K562 (cell line): ENCODE results near the gene CRYBA1. TPM values are rescaled to one million over a fixed set of nuclear protein-coding genes. Genes with fewer than 3 reads are reported as not detected.

ENCODE experiments used
- ATAC-seq: fragments of 200-7000 bp; cut with Tn5 transposase; 3 replicates; pipeline ENCODE4 v1.9.1; 2020; ENCODE audit warnings: moderate library complexity
- BruUV-seq: library from RNA; stranded (reverse); fragments of 400-500 nt; replicated peaks from 2 replicates; lab custom pipeline; 2021; lab: Mats Ljungman, UMichigan
- CTCF ChIA-PET: fragments of 300-600 bp; formaldehyde crosslinking; extraction: SDS; loops from one replicate; lab custom pipeline; 2021; ENCODE audit warnings: low intra/inter-chr PET ratio; lab: Yijun Ruan, JAX
- POLR2A ChIA-PET: fragments of 300-600, 350-650 bp; sonication (Branson Sonifier 250); formaldehyde crosslinking; extraction: SDS; loops from one replicate; lab custom pipeline; 2021; ENCODE audit warnings: antibody characterized with exemption, inconsistent platforms; lab: Yijun Ruan, JAX
- DNase-seq, 4 experiments: peaks; one replicate each; pipeline versions ENCODE4 v3.0.0 to v3.0.0-alpha.2; 2011 to 2018; ENCODE audit warnings: low spot score in 3 of 4, mixed read lengths in 3 of 4; ENCODE audit errors: extremely low read depth in 1 of 4
- FAIRE-seq: peaks from 2 replicates; lab custom pipeline; 2011; peaks lifted over from hg19 to GRCh38; lab: Jason Lieb, UNC
- H2AFZ ChIP-seq: 2 replicates; pipeline ENCODE4 v1.6.0; 2011; ENCODE audit warnings: low read depth, low read length, control low read depth, inconsistent platforms
- H3K27ac ChIP-seq: fragments of 200-600 bp; 3 replicates; pipeline ENCODE4 v1.8.0; 2011; ENCODE audit warnings: low read depth, mild to moderate bottlenecking, control low read depth, inconsistent platforms, low read length, moderate library complexity, mixed read lengths; ENCODE audit errors: extremely low read depth
- H3K27me3 ChIP-seq, 2 experiments: fragments of 300-600 bp in 1 of 2; 2 replicates in 1 of 2; 3 replicates in 1 of 2; pipeline versions ENCODE4 v1.6.0 to v1.8.0; 2011; ENCODE audit warnings: inconsistent platforms in 2 of 2, low read length in 2 of 2, mild to moderate bottlenecking in 1 of 2, mixed read lengths in 1 of 2, moderate library complexity in 1 of 2; ENCODE audit not compliant: control insufficient read depth in 2 of 2, insufficient read depth in 2 of 2
- H3K36me3 ChIP-seq: fragments of 300-600 bp; 3 replicates; pipeline ENCODE4 v1.8.0; 2011; ENCODE audit warnings: mild to moderate bottlenecking, low read length, inconsistent platforms; ENCODE audit not compliant: control insufficient read depth, insufficient read depth
- H3K4me1 ChIP-seq, 2 experiments: fragments of 200-600 bp in 1 of 2; replicated peaks in 1 of 2; 2 replicates in 1 of 2; 3 replicates in 1 of 2; pipeline versions ENCODE4 v1.5.1 to v1.8.0; 2011; ENCODE audit warnings: inconsistent platforms in 2 of 2, low read length in 2 of 2, mild to moderate bottlenecking in 1 of 2, mixed read lengths in 1 of 2, moderate library complexity in 1 of 2; ENCODE audit not compliant: control insufficient read depth in 2 of 2, insufficient read depth in 2 of 2
- H3K4me2 ChIP-seq: 2 replicates; pipeline ENCODE4 v1.6.1; 2011; ENCODE audit warnings: low read length, control low read depth, inconsistent platforms, mixed read lengths; ENCODE audit not compliant: insufficient read depth
- H3K4me3 ChIP-seq: fragments of 200-600 bp; sonication (generic), shearing (Covaris generic); 2 replicates; pipeline ENCODE4 v1.5.1; 2016; ENCODE audit warnings: control low read depth, inconsistent platforms
- H3K79me2 ChIP-seq: fragments of 200-600 bp; 3 replicates; pipeline ENCODE4 v1.8.0; 2011; ENCODE audit warnings: low read length, inconsistent platforms; ENCODE audit not compliant: control insufficient read depth, insufficient read depth
- H3K9ac ChIP-seq, 2 experiments: 2 replicates each; pipeline versions ENCODE4 v1.6.0 to v1.6.1; 2011; ENCODE audit warnings: low read depth in 2 of 2, low read length in 2 of 2, control low read depth in 1 of 2, inconsistent platforms in 1 of 2, mild to moderate bottlenecking in 1 of 2, mixed read lengths in 1 of 2; ENCODE audit not compliant: insufficient read depth in 1 of 2
- H3K9me1 ChIP-seq: one replicate; pipeline ENCODE4 v1.6.0; 2011; ENCODE audit warnings: inconsistent platforms, mild to moderate bottlenecking, low read length, moderate library complexity; ENCODE audit not compliant: control insufficient read depth, insufficient read depth
- H3K9me3 ChIP-seq: replicated peaks from 2 replicates; pipeline ENCODE4 v1.5.1; 2011; ENCODE audit warnings: low read depth, low read length, inconsistent platforms; ENCODE audit not compliant: control insufficient read depth, insufficient read depth
- H4K20me1 ChIP-seq: replicated peaks from 2 replicates; pipeline ENCODE4 v1.6.1; 2011; ENCODE audit warnings: low read length, inconsistent platforms, mixed read lengths; ENCODE audit not compliant: control insufficient read depth, insufficient read depth
- CHD2 ChIP-seq: IDR thresholded peaks from 2 replicates; pipeline ENCODE4 v1.6.1; 2011; ENCODE audit warnings: low read depth, low read length
- CTBP1 ChIP-seq: fragments of 450-650 bp; IDR thresholded peaks from 2 replicates; pipeline ENCODE4 v1.6.1; 2016; ENCODE audit warnings: borderline replicate concordance
- ESRRA ChIP-seq: fragments of 450-650 bp; IDR thresholded peaks from 2 replicates; pipeline ENCODE4 v1.6.1; 2014; ENCODE audit warnings: low read depth, mild to moderate bottlenecking, moderate library complexity, borderline replicate concordance
- MCM7 ChIP-seq, 2 experiments: fragments of 450-650 bp; IDR thresholded peaks; 2 replicates each; pipeline ENCODE4 v1.6.1; 2016 to 2018
- NFE2 ChIP-seq: IDR thresholded peaks from 2 replicates; pipeline ENCODE4 v1.6.1; 2014; ENCODE audit warnings: antibody characterized with exemption, low read depth
- PHB ChIP-seq: fragments of 250-450 bp; sonication (Bioruptor Pico); IDR thresholded peaks from 2 replicates; pipeline ENCODE4 v1.5.0; 2021
- POLR3G ChIP-seq: IDR thresholded peaks from 2 replicates; pipeline ENCODE4 v1.6.1; 2011; ENCODE audit not compliant: insufficient read length, insufficient replicate concordance; ENCODE audit errors: extremely low read depth
- PTBP1 ChIP-seq: fragments of 200-400 bp; formaldehyde crosslinking; IDR thresholded peaks from 2 replicates; pipeline ENCODE4 v1.6.1; 2017; ENCODE audit warnings: low read depth, low read length
- ZNF354B ChIP-seq: fragments of 250-450 bp; sonication (Bioruptor Pico); IDR thresholded peaks from 2 replicates; pipeline ENCODE4 v1.4.0; 2020
- ZNF830 ChIP-seq: fragments of 250-450 bp; sonication (Bioruptor Pico); IDR thresholded peaks from 2 replicates; pipeline ENCODE4 v1.5.0; 2021; ENCODE audit warnings: mild to moderate bottlenecking
- WGBS: fragments of 100-300 bp; shearing (Covaris generic); methylation state at CpG from one replicate; pipeline ENCODE4 v1.1.6; 2016; ENCODE audit warnings: low coverage, mixed read lengths; ENCODE audit not compliant: insufficient coverage; ENCODE audit errors: missing lambda C conversion rate; 5-methylcytosine and 5-hydroxymethylcytosine counted together
- in situ Hi-C: fragments of 300-500 bp; cut with MboI; formaldehyde crosslinking; loops from 4 replicates; pipeline ENCODE4 v1.15.0; 2018; ENCODE audit warnings: inconsistent platforms, mixed read lengths
- intact Hi-C: fragments of 100-400 bp; cut with micrococcal nuclease; formaldehyde crosslinking; loops from 2 replicates; pipeline ENCODE4 v1.14.2; 2022
- polyA plus RNA-seq, 8 experiments: library from polyadenylated mRNA; depleted of rRNA in 4 of 8; stranded (reverse) in 5 of 8; unstranded in 3 of 8; fragments of >200 nt; fragmentation: Nextera tagmentation in 2 of 8; fragmentation: Illumina TruSeq in 1 of 8; extraction: Ambion mirVana in 2 of 8; extraction: Trizol in 1 of 8; gene quantifications; 2 replicates each; pipeline versions ENCODE4 v1.2.1 to v1.2.3, GENCODE V29; 2011 to 2014; ENCODE audit warnings: inconsistent platforms in 1 of 8, missing spikeins in 1 of 8
- total RNA-seq, 7 experiments: library from RNA; depleted of rRNA in 6 of 7; stranded (reverse); fragments of >200 nt in 6 of 7; fragmentation: Illumina TruSeq in 2 of 7; extraction: Trizol in 2 of 7; gene quantifications; 2 replicates each; pipeline versions ENCODE4 v1.2.1 to v1.2.3, GENCODE V29; 2011 to 2021; ENCODE audit warnings: low replicate concordance in 1 of 7
- TF ChIP-seq, protein P1 (sequence below): fragments of 450-650 bp; IDR thresholded peaks from 2 replicates; pipeline ENCODE4 v1.6.1; 2018; ENCODE audit not compliant: partially characterized antibody
- TF ChIP-seq, protein P2 (sequence below): fragments of 250-450 bp; sonication (Bioruptor Pico); IDR thresholded peaks from 2 replicates; pipeline ENCODE4 v1.8.0; 2022; ENCODE audit warnings: inconsistent platforms
- TF ChIP-seq, protein P3 (sequence below): fragments of 150-350 bp; IDR thresholded peaks from 2 replicates; pipeline ENCODE4 v1.6.1; 2014; ENCODE audit warnings: low read depth, mild to moderate bottlenecking, low read length, borderline replicate concordance
- TF ChIP-seq, protein P4 (sequence below): fragments of 450-650 bp; formaldehyde crosslinking; conservative IDR thresholded peaks from 2 replicates; pipeline ENCODE4 v1.4.0; 2022; ENCODE audit warnings: mild to moderate bottlenecking, missing genetic modification characterization

The CRYBA1 gene
- total and polyA plus RNA-seq, 9 of the 15 experiments (the other 6 are each of a cell fraction or from before 2014, with no cell fraction given) = not detected

DNA sequence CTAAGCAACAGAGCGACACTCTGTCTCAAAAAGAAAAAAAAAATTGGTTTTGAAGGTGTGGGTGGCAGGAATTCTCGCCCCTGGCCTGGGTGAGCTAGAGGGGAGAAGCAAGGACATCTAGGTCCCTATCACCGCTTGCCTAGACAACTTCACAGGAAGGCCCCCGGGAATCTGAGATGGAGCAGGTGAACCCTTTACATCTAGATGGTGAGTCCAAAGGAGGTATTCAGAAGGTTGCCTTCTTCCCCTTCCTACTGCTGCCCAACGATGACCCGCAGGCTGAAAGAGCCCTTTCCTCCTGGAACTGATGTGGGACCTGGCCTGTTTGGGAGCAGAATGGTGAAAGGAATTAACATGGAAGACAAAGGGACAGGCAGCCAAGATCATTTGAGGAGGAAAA lies 1.3 kb upstream of the CRYBA1 start:
- H3K36me3 ChIP-seq = no peaks in the 10 kb centered on the region
- no peak overlapping the region for H3K4me3 ChIP-seq
- ATAC-seq = no peak
- no peak overlapping the region for H3K9ac ChIP-seq
- H3K9me3 ChIP-seq = no peaks in the 10 kb centered on the region
- H3K4me2 ChIP-seq = no peak overlapping the region
- H3K4me1 ChIP-seq = 0 out of 5 replicates have a peak, but pooled peaks cover 0 to 3% of the 10 kb centered on the region in 2 experiments
- intact Hi-C loops = loop anchor here (10.0 kb wide), 1 partner anchor 101 kb away; no protein-coding TSS in a partner anchor
- H3K9me1 ChIP-seq = no peaks in the 10 kb centered on the region
- no peaks in the 10 kb centered on the region for H3K79me2 ChIP-seq
- 53% methylated on average over 6 of the region's 6 CpGs for WGBS
- no peak for FAIRE-seq
- no peaks in the 10 kb centered on the region for H3K27me3 ChIP-seq
- TF ChIP-seq, protein P1, sequence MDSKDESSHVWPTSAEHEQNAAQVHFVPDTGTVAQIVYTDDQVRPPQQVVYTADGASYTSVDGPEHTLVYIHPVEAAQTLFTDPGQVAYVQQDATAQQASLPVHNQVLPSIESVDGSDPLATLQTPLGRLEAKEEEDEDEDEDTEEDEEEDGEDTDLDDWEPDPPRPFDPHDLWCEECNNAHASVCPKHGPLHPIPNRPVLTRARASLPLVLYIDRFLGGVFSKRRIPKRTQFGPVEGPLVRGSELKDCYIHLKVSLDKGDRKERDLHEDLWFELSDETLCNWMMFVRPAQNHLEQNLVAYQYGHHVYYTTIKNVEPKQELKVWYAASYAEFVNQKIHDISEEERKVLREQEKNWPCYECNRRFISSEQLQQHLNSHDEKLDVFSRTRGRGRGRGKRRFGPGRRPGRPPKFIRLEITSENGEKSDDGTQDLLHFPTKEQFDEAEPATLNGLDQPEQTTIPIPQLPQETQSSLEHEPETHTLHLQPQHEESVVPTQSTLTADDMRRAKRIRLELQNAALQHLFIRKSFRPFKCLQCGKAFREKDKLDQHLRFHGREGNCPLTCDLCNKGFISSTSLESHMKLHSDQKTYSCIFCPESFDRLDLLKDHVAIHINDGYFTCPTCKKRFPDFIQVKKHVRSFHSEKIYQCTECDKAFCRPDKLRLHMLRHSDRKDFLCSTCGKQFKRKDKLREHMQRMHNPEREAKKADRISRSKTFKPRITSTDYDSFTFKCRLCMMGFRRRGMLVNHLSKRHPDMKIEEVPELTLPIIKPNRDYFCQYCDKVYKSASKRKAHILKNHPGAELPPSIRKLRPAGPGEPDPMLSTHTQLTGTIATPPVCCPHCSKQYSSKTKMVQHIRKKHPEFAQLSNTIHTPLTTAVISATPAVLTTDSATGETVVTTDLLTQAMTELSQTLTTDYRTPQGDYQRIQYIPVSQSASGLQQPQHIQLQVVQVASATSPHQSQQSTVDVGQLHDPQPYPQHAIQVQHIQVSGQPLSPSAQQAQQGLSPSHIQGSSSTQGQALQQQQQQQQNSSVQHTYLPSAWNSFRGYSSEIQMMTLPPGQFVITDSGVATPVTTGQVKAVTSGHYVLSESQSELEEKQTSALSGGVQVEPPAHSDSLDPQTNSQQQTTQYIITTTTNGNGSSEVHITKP = no peak
- TF ChIP-seq MCM7 (IDR thresholded peaks at IDR 0.05) (no peak), NFE2 (no peak), ESRRA (no peak), POLR3G (no peak), ZNF354B (CRISPR knock-in tag) (no peak), PTBP1 (no peak), PHB (CRISPR knock-in tag) (no peak), CTBP1 (no peak), ZNF830 (no peak), CHD2 (no peak)
- TF ChIP-seq, protein P2, sequence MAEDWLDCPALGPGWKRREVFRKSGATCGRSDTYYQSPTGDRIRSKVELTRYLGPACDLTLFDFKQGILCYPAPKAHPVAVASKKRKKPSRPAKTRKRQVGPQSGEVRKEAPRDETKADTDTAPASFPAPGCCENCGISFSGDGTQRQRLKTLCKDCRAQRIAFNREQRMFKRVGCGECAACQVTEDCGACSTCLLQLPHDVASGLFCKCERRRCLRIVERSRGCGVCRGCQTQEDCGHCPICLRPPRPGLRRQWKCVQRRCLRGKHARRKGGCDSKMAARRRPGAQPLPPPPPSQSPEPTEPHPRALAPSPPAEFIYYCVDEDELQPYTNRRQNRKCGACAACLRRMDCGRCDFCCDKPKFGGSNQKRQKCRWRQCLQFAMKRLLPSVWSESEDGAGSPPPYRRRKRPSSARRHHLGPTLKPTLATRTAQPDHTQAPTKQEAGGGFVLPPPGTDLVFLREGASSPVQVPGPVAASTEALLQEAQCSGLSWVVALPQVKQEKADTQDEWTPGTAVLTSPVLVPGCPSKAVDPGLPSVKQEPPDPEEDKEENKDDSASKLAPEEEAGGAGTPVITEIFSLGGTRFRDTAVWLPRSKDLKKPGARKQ = no peak
- TF ChIP-seq, protein P3, sequence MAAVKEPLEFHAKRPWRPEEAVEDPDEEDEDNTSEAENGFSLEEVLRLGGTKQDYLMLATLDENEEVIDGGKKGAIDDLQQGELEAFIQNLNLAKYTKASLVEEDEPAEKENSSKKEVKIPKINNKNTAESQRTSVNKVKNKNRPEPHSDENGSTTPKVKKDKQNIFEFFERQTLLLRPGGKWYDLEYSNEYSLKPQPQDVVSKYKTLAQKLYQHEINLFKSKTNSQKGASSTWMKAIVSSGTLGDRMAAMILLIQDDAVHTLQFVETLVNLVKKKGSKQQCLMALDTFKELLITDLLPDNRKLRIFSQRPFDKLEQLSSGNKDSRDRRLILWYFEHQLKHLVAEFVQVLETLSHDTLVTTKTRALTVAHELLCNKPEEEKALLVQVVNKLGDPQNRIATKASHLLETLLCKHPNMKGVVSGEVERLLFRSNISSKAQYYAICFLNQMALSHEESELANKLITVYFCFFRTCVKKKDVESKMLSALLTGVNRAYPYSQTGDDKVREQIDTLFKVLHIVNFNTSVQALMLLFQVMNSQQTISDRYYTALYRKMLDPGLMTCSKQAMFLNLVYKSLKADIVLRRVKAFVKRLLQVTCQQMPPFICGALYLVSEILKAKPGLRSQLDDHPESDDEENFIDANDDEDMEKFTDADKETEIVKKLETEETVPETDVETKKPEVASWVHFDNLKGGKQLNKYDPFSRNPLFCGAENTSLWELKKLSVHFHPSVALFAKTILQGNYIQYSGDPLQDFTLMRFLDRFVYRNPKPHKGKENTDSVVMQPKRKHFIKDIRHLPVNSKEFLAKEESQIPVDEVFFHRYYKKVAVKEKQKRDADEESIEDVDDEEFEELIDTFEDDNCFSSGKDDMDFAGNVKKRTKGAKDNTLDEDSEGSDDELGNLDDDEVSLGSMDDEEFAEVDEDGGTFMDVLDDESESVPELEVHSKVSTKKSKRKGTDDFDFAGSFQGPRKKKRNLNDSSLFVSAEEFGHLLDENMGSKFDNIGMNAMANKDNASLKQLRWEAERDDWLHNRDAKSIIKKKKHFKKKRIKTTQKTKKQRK = no peak
- TF ChIP-seq, protein P4, sequence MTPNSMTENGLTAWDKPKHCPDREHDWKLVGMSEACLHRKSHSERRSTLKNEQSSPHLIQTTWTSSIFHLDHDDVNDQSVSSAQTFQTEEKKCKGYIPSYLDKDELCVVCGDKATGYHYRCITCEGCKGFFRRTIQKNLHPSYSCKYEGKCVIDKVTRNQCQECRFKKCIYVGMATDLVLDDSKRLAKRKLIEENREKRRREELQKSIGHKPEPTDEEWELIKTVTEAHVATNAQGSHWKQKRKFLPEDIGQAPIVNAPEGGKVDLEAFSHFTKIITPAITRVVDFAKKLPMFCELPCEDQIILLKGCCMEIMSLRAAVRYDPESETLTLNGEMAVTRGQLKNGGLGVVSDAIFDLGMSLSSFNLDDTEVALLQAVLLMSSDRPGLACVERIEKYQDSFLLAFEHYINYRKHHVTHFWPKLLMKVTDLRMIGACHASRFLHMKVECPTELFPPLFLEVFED = no peak
- DNase-seq = no peak
- H4K20me1 ChIP-seq = no peaks in the 10 kb centered on the region
- ChIA-PET CTCF (no interaction called here), POLR2A (no interaction called here)
- in situ Hi-C loops = no loop called here
- no peak overlapping the region for H2AFZ ChIP-seq
- no TSS peak for BruUV-seq
- no peak overlapping the region for H3K27ac ChIP-seq
